SK-N-SH (cell line): Measurements from ENCODE around the gene ARHGEF10L. TPM values are rescaled to one million over a fixed set of nuclear protein-coding genes. Genes with fewer than 3 reads are reported as not detected.
A peak's percentile ranks its signal among the peaks of the same experiment; 100 is the strongest.

Experiments
- CTCF ChIA-PET: fragments of 300-600, 350-600 bp; formaldehyde crosslinking; extraction: SDS; loops from one replicate; lab custom pipeline; 2021; lab: Yijun Ruan, JAX
- POLR2A ChIA-PET: fragments of 350-600 bp; sonication (Branson Sonifier 250); formaldehyde crosslinking; extraction: SDS; loops from one replicate; lab custom pipeline; 2020; ENCODE audit warnings: antibody characterized with exemption, inconsistent platforms; lab: Yijun Ruan, JAX
- DNase-seq: peaks from one replicate; pipeline ENCODE4 v3.0.0; 2012
- H2AFZ ChIP-seq: fragments of 200-600 bp; sonication (generic); 2 replicates; pipeline ENCODE4 v1.8.1; 2016; ENCODE audit warnings: antibody characterized with exemption, mild to moderate bottlenecking, low read depth
- H3F3A ChIP-seq: fragments of 200-600 bp; sonication (generic); replicated peaks from 2 replicates; pipeline ENCODE3; 2016; ENCODE audit warnings: antibody characterized with exemption, mild to moderate bottlenecking; ENCODE audit not compliant: insufficient read depth
- H3K27ac ChIP-seq, 2 experiments: fragments of 200-500 bp in 1 of 2; fragments of 200-600 bp in 1 of 2; sonication (Bioruptor generic) in 1 of 2; sonication (generic), shearing (Covaris generic) in 1 of 2; 2 replicates each; pipeline versions ENCODE4 v1.5.1 to v1.6.1; 2014 to 2016; ENCODE audit warnings: low read depth in 2 of 2, inconsistent platforms in 1 of 2, low read length in 1 of 2, mild to moderate bottlenecking in 1 of 2, mixed read lengths in 1 of 2
- H3K27me3 ChIP-seq: fragments of 200-600 bp; sonication (generic), shearing (Covaris generic); 2 replicates; pipeline ENCODE4 v1.6.1; 2016; ENCODE audit warnings: mixed run types; ENCODE audit not compliant: insufficient read depth
- H3K36me3 ChIP-seq, 2 experiments: fragments of 200-500 bp in 1 of 2; fragments of 200-600 bp in 1 of 2; sonication (Bioruptor generic) in 1 of 2; sonication (generic) in 1 of 2; replicated peaks in 1 of 2; 2 replicates each; pipeline versions ENCODE3 to v1.5.1; 2014 to 2016; ENCODE audit warnings: low read length in 1 of 2, mild to moderate bottlenecking in 1 of 2; ENCODE audit not compliant: insufficient read depth in 2 of 2, control insufficient read depth in 1 of 2
- H3K4me1 ChIP-seq, 2 experiments: fragments of 200-500 bp in 1 of 2; fragments of 200-600 bp in 1 of 2; sonication (Bioruptor generic) in 1 of 2; sonication (generic), shearing (Covaris generic) in 1 of 2; 2 replicates each; pipeline versions ENCODE4 v1.5.1 to v1.6.1; 2014 to 2016; ENCODE audit warnings: low read depth in 1 of 2, low read length in 1 of 2, mixed run types in 1 of 2; ENCODE audit not compliant: insufficient read depth in 2 of 2, control insufficient read depth in 1 of 2
- H3K4me2 ChIP-seq: fragments of 200-600 bp; sonication (generic), shearing (Covaris generic); 2 replicates; pipeline ENCODE4 v1.6.1; 2017; ENCODE audit warnings: mixed run types
- H3K4me3 ChIP-seq, 2 experiments: fragments of 200-500 bp in 1 of 2; fragments of 200-600 bp in 1 of 2; sonication (Bioruptor generic) in 1 of 2; sonication (generic), shearing (Covaris generic) in 1 of 2; 2 replicates each; pipeline versions ENCODE4 v1.5.1 to v1.8.1; 2014 to 2016; ENCODE audit warnings: low read depth in 2 of 2, inconsistent platforms in 1 of 2, low read length in 1 of 2, mild to moderate bottlenecking in 1 of 2, mixed read lengths in 1 of 2, moderate library complexity in 1 of 2
- H3K79me2 ChIP-seq: fragments of 200-600 bp; sonication (generic); 2 replicates; pipeline ENCODE4 v1.8.1; 2017; ENCODE audit warnings: mild to moderate bottlenecking; ENCODE audit not compliant: insufficient read depth
- H3K9ac ChIP-seq: fragments of 200-600 bp; sonication (generic); 2 replicates; pipeline ENCODE4 v1.6.1; 2017; ENCODE audit warnings: mixed run types
- H3K9me2 ChIP-seq: fragments of 200-600 bp; sonication (generic); 2 replicates; pipeline ENCODE4 v1.6.1; 2017; ENCODE audit warnings: mixed run types
- H3K9me3 ChIP-seq: fragments of 200-600 bp; sonication (generic); 2 replicates; pipeline ENCODE4 v1.6.1; 2017; ENCODE audit warnings: mixed run types, mild to moderate bottlenecking, moderate library complexity
- H4K20me1 ChIP-seq: fragments of 200-600 bp; sonication (generic); 2 replicates; pipeline ENCODE4 v1.6.1; 2017; ENCODE audit warnings: mild to moderate bottlenecking, mixed run types; ENCODE audit not compliant: insufficient read depth
- RAD21 ChIP-seq: IDR thresholded peaks from 2 replicates; pipeline ENCODE4 v1.6.1; 2012; ENCODE audit warnings: mild to moderate bottlenecking, low read length
- YY1 ChIP-seq: IDR thresholded peaks from 2 replicates; pipeline ENCODE4 v1.4.0; 2012; ENCODE audit warnings: low read depth, mild to moderate bottlenecking
- WGBS: methylation state at CpG from one replicate; pipeline ENCODE4 v1.1.6; 2017; ENCODE audit warnings: low lambda C conversion rate; 5-methylcytosine and 5-hydroxymethylcytosine counted together
- polyA plus RNA-seq, 3 experiments: library from polyadenylated mRNA; depleted of rRNA; stranded (reverse); fragments of >200 nt; gene quantifications; 2 replicates each; pipeline ENCODE4 v1.2.3, GENCODE V29; 2012
- TF ChIP-seq, protein P1 (sequence below): IDR thresholded peaks from 2 replicates; pipeline ENCODE4; 2012
- TF ChIP-seq, protein P2 (sequence below): fragments of 200-600 bp; sonication (generic); IDR thresholded peaks from 2 replicates; pipeline ENCODE4 v1.6.1; 2017; ENCODE audit warnings: antibody characterized with exemption, mild to moderate bottlenecking, moderate library complexity

ARHGEF10L gene
- polyA plus RNA-seq, 1 of the 3 experiments (the other 2 are of a cell fraction), result 12.5 TPM

DNA sequence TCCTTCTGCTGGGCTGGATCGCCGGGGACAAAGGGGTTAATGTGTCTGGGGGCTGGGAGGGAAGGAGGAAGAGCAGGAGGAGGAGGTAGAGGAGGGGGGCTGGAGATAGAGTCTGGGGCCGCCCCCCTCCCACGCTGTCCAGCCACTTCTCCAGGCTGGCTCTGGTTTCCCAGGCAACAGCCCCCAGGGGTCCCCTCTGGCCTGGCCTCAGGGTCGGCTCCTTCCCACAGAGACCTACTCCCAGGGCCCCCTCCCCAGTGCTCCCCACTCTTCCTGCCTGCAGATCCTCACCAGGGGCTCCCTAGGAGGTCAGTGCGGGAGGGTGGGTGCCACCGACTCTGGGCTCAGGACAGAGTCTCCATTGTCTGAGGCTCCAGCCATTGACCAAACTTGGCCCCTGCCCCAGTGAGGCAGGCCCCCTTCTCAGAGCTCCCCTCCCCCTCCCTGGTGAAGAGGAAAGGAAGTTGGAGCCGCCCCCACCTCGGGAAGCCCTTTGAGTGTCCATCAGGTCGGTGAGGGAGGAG, 34.1 kb downstream of the ARHGEF10L start:
- H3K27ac ChIP-seq, result no peak overlapping the region
- no peak for TF ChIP-seq YY1
- TF ChIP-seq, protein P1, sequence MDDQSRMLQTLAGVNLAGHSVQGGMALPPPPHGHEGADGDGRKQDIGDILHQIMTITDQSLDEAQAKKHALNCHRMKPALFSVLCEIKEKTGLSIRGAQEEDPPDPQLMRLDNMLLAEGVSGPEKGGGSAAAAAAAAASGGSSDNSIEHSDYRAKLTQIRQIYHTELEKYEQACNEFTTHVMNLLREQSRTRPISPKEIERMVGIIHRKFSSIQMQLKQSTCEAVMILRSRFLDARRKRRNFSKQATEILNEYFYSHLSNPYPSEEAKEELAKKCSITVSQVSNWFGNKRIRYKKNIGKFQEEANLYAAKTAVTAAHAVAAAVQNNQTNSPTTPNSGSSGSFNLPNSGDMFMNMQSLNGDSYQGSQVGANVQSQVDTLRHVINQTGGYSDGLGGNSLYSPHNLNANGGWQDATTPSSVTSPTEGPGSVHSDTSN, result no peak
- no peak overlapping the region for H2AFZ ChIP-seq
- H3K9ac ChIP-seq, result no peak overlapping the region
- H3K79me2 ChIP-seq, result peaks cover 45% of the 10 kb centered on the region
- POLR2A ChIA-PET, result interaction anchor here (1.4 kb wide), 1 partner anchor 14 kb away, joined by 3 read pairs; no protein-coding TSS in a partner anchor
- no peak overlapping the region; the same call in 1 of the 2 replicates for H3K4me2 ChIP-seq
- whole genome bisulfite sequencing, result 92% methylated on average over 4 of the region's 10 CpGs
- H3F3A ChIP-seq, result peaks cover 13% of the 10 kb centered on the region
- no peak for DNase-seq
- no peak overlapping the region for H3K4me3 ChIP-seq
- peaks cover 12 to 38% of the 10 kb centered on the region in 2 experiments; a peak in 3 of 4 replicates for H3K4me1 ChIP-seq
- H3K36me3 ChIP-seq, result no peaks in the 10 kb centered on the region
- H4K20me1 ChIP-seq, result peaks cover 6% of the 10 kb centered on the region; the same call in 1 of the 2 replicates
- H3K9me2 ChIP-seq, result no peaks in the 10 kb centered on the region
- H3K27me3 ChIP-seq, result no peaks in the 10 kb centered on the region
- CTCF ChIA-PET, result interaction anchor here (0.7 to 5.8 kb wide), 15 partner anchors 9 to 179 kb away, joined by 3 to 42 read pairs (median 4); no protein-coding TSS in a partner anchor
- H3K9me3 ChIP-seq, result no peaks in the 10 kb centered on the region

DNA sequence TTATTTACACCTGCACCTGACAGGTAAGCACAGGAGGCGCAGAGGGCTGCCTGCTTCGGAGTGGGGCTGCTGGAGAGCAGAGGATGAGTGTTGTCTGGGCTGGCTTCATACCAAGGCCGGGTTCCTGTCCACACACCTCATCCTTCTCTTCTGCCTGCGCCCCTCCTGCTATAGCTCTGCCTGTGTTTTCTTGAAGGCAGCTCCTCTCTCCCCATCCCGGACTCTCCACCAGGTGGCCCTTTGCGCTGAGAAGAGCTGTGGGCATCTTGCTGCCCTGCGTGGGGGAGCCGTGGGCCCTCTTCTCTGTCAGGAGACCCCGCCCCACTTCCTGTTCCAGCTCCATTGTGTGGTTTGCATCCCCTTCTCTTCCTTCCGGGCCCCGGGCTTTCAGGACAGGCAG, 35.0 kb downstream of the ARHGEF10L start:
- ChIA-PET POLR2A (interaction anchor here (0.7 kb wide), 1 partner anchor 14 kb away, joined by 3 read pairs; no protein-coding TSS in a partner anchor), CTCF (interaction anchor here (0.7 to 5.8 kb wide), 12 partner anchors 9 to 1007 kb away, joined by 3 to 42 read pairs (median 6); no protein-coding TSS in a partner anchor)
- H3K9me2 ChIP-seq, result no peaks in the 10 kb centered on the region
- peak; percentile 57 for DNase-seq
- peaks cover 6 to 29% of the 10 kb centered on the region in 2 experiments; a peak in 2 of 4 replicates for H3K4me1 ChIP-seq
- TF ChIP-seq RAD21, result peak; percentile 38
- TF ChIP-seq, protein P2, sequence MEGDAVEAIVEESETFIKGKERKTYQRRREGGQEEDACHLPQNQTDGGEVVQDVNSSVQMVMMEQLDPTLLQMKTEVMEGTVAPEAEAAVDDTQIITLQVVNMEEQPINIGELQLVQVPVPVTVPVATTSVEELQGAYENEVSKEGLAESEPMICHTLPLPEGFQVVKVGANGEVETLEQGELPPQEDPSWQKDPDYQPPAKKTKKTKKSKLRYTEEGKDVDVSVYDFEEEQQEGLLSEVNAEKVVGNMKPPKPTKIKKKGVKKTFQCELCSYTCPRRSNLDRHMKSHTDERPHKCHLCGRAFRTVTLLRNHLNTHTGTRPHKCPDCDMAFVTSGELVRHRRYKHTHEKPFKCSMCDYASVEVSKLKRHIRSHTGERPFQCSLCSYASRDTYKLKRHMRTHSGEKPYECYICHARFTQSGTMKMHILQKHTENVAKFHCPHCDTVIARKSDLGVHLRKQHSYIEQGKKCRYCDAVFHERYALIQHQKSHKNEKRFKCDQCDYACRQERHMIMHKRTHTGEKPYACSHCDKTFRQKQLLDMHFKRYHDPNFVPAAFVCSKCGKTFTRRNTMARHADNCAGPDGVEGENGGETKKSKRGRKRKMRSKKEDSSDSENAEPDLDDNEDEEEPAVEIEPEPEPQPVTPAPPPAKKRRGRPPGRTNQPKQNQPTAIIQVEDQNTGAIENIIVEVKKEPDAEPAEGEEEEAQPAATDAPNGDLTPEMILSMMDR, result no peak; the same call in 1 of the 2 replicates
- no peaks in the 10 kb centered on the region for H3K9me3 ChIP-seq
- peaks cover 9% of the 10 kb centered on the region for H3F3A ChIP-seq
- peaks cover 41% of the 10 kb centered on the region for H3K79me2 ChIP-seq
- no peaks in the 10 kb centered on the region for H3K27me3 ChIP-seq
- H3K4me3 ChIP-seq, result no peak overlapping the region
- H3K4me2 ChIP-seq, result no peak overlapping the region
- 88% methylated on average over 10 of the region's 11 CpGs for WGBS
- no peak overlapping the region for H2AFZ ChIP-seq
- H3K36me3 ChIP-seq, result no peaks in the 10 kb centered on the region
- H3K27ac ChIP-seq, result no peak overlapping the region
- no peak overlapping the region for H3K9ac ChIP-seq
- H4K20me1 ChIP-seq, result peaks cover 7% of the 10 kb centered on the region; the same call in 1 of the 2 replicates
